Esophagus (tissue), 2 donors: ENCODE results near the gene CNST. TPM values are rescaled to one million over a fixed set of nuclear protein-coding genes. Genes with fewer than 3 reads are reported as not detected.
"Not testable (repeated sequence)": the region's sequence is repeated elsewhere in the genome, so short reads cannot be mapped to it uniquely, and the experiment has no call there.

Source experiments
- H3K27ac ChIP-seq, 2 donors: one replicate each; pipeline ENCODE4 v1.5.1; 2013; ENCODE audit warnings: low read depth in 2 of 2, mild to moderate bottlenecking in 2 of 2, inconsistent platforms in 1 of 2, low read length in 1 of 2, moderate library complexity in 1 of 2
- H3K27me3 ChIP-seq, 2 donors: one replicate each; pipeline ENCODE4 v1.6.1; 2013; ENCODE audit warnings: low read length in 2 of 2, control low read depth in 1 of 2, mild to moderate bottlenecking in 1 of 2; ENCODE audit not compliant: insufficient read depth in 2 of 2, control insufficient read depth in 1 of 2
- H3K36me3 ChIP-seq, 2 donors: one replicate each; pipeline ENCODE4 v1.6.1; 2013; ENCODE audit warnings: low read length in 1 of 2; ENCODE audit not compliant: control insufficient read depth in 2 of 2, insufficient read depth in 2 of 2
- H3K4me1 ChIP-seq, 2 donors: one replicate each; pipeline ENCODE4 v1.6.1; 2013; ENCODE audit warnings: low read length in 1 of 2; ENCODE audit not compliant: control insufficient read depth in 2 of 2, insufficient read depth in 2 of 2
- H3K4me3 ChIP-seq, 2 donors: one replicate each; pipeline ENCODE4 v1.5.1; 2013; ENCODE audit warnings: low read length in 2 of 2, mild to moderate bottlenecking in 2 of 2, low read depth in 1 of 2, moderate library complexity in 1 of 2
- H3K9me3 ChIP-seq, 2 donors: one replicate each; pipeline ENCODE4 v1.6.1; 2013; ENCODE audit warnings: mild to moderate bottlenecking in 2 of 2, low read depth in 1 of 2, low read length in 1 of 2, moderate library complexity in 1 of 2; ENCODE audit not compliant: control insufficient read depth in 2 of 2, insufficient read depth in 1 of 2
- WGBS, 2 donors: extraction: QIAGEN DNeasy Blood & Tissue Kit; methylation state at CpG; one replicate each; pipeline ENCODE4 v1.1.7; 2013; 5-methylcytosine and 5-hydroxymethylcytosine counted together
- polyA plus RNA-seq, 2 donors: library from polyadenylated mRNA; stranded (reverse); fragments of 200-250 nt; gene quantifications; one replicate each; pipeline ENCODE4 v1.2.3, GENCODE V29; 2013
- donor health status: healthy with polysubstance abuse.
- donor health status: Bipolar disorder and iron deficiency.

Gene CNST
- polyA plus RNA-seq, 2 donors = 7.5 to 12.2 TPM

GRCh38 chr1:246580497-246581370 lies 14.5 kb downstream of the CNST start:
- Histone ChIP-seq H3K27ac (no peak overlapping the region), H3K4me3 (no peak overlapping the region), H3K4me1 (peaks cover 0 to 3% of the 10 kb centered on the region in 2 donors), H3K27me3 (no peaks in the 10 kb centered on the region), H3K9me3 (no peaks in the 10 kb centered on the region), H3K36me3 (peaks cover 0 to 4% of the 10 kb centered on the region in 2 donors)
- WGBS, 2 donors = 87 to 88% methylated on average over 15 of the region's 15 CpGs

- H3K9me3 ChIP-seq = no peaks in the 10 kb centered on the region
- 71 to 87% methylated on average over 17 of the region's 17 CpGs for WGBS, 2 donors
- H3K27me3 ChIP-seq = no peaks in the 10 kb centered on the region
- peak overlapping the region in 1 of 2 donors; percentile 13 for H3K27ac ChIP-seq
- peaks cover 0 to 4% of the 10 kb centered on the region in 2 donors for H3K36me3 ChIP-seq
- peaks cover 0 to 3% of the 10 kb centered on the region in 2 donors for H3K4me1 ChIP-seq
- no peak overlapping the region for H3K4me3 ChIP-seq
These were observed 16.2 kb downstream of the CNST start for GRCh38 chr1:246582301-246583055.

- WGBS, 2 donors = 64 to 83% methylated on average over 2 of the region's 2 CpGs
- Histone ChIP-seq H3K27ac (no peak overlapping the region), H3K36me3 (peaks cover 0 to 4% of the 10 kb centered on the region in 2 donors), H3K9me3 (no peaks in the 10 kb centered on the region), H3K4me1 (peaks cover 0 to 3% of the 10 kb centered on the region in 2 donors), H3K27me3 (no peaks in the 10 kb centered on the region), H3K4me3 (no peak overlapping the region)
These were observed 16.8 kb downstream of the CNST start for GRCh38 chr1:246583056-246583440.

- Histone ChIP-seq H3K27ac (peak overlapping the region; percentile 49 to 67), H3K4me3 (no peak overlapping the region), H3K4me1 (peaks cover 0 to 3% of the 10 kb centered on the region in 2 donors), H3K27me3 (no peaks in the 10 kb centered on the region), H3K36me3 (peaks cover 0 to 4% of the 10 kb centered on the region in 2 donors), H3K9me3 (no peaks in the 10 kb centered on the region)
- 72 to 74% methylated on average over 6 of the region's 6 CpGs for WGBS, 2 donors
These were observed 17.4 kb downstream of the CNST start for GRCh38 chr1:246583448-246584185.

GRCh38 chr1:246587032-246587431 lies 20.8 kb downstream of the CNST start:
- H3K27me3 ChIP-seq = no peaks in the 10 kb centered on the region
- peak overlapping the region; percentile 10 to 46 for H3K27ac ChIP-seq
- no peaks in the 10 kb centered on the region for H3K9me3 ChIP-seq
- H3K36me3 ChIP-seq = peaks cover 0 to 4% of the 10 kb centered on the region in 2 donors
- 77 to 82% methylated on average over 3 of the region's 3 CpGs for WGBS, 2 donors
- H3K4me1 ChIP-seq = peaks cover 0 to 3% of the 10 kb centered on the region in 2 donors
- H3K4me3 ChIP-seq = no peak overlapping the region

GRCh38 chr1:246587606-246588005 lies 21.4 kb downstream of the CNST start:
- H3K27me3 ChIP-seq = no peaks in the 10 kb centered on the region
- no peak overlapping the region for H3K4me3 ChIP-seq
- H3K9me3 ChIP-seq = no peaks in the 10 kb centered on the region
- no peaks in the 10 kb centered on the region for H3K36me3 ChIP-seq
- WGBS, 2 donors = 19 to 35% methylated on average over 3 of the region's 3 CpGs
- no peak overlapping the region for H3K27ac ChIP-seq
- peaks cover 0 to 3% of the 10 kb centered on the region in 2 donors for H3K4me1 ChIP-seq

- H3K9me3 ChIP-seq = no peaks in the 10 kb centered on the region
- 60 to 81% methylated on average over 2 of the region's 2 CpGs for WGBS, 2 donors
- no peaks in the 10 kb centered on the region for H3K4me1 ChIP-seq
- no peak overlapping the region for H3K4me3 ChIP-seq
- H3K27ac ChIP-seq = no peak overlapping the region
- no peaks in the 10 kb centered on the region for H3K36me3 ChIP-seq
- H3K27me3 ChIP-seq = no peaks in the 10 kb centered on the region
These were observed 22.0 kb downstream of the CNST start for GRCh38 chr1:246588159-246588721.

GRCh38 chr1:246589919-246590318 lies 23.7 kb downstream of the CNST start:
- H3K9me3 ChIP-seq, H3K4me3 ChIP-seq, H3K27ac ChIP-seq, H3K27me3 ChIP-seq, H3K4me1 ChIP-seq, H3K36me3 ChIP-seq: not testable (repeated sequence)
- 97% methylated on average over 9 of the region's 10 CpGs for WGBS, 2 donors

GRCh38 chr1:246591047-246591446 lies 24.8 kb downstream of the CNST start:
- H3K4me3 ChIP-seq = no peak overlapping the region
- H3K27me3 ChIP-seq = no peaks in the 10 kb centered on the region
- no peak overlapping the region for H3K27ac ChIP-seq
- no peaks in the 10 kb centered on the region for H3K4me1 ChIP-seq
- H3K36me3 ChIP-seq = no peaks in the 10 kb centered on the region
- no peaks in the 10 kb centered on the region for H3K9me3 ChIP-seq
